ENCODE data around the gene BMP8B. TPM values are rescaled to one million over a fixed set of nuclear protein-coding genes. Genes with fewer than 3 reads are reported as not detected.

BMP8B gene
- total RNA-seq, 1 donor from 2014 or later, result 0.10 TPM

DNA sequence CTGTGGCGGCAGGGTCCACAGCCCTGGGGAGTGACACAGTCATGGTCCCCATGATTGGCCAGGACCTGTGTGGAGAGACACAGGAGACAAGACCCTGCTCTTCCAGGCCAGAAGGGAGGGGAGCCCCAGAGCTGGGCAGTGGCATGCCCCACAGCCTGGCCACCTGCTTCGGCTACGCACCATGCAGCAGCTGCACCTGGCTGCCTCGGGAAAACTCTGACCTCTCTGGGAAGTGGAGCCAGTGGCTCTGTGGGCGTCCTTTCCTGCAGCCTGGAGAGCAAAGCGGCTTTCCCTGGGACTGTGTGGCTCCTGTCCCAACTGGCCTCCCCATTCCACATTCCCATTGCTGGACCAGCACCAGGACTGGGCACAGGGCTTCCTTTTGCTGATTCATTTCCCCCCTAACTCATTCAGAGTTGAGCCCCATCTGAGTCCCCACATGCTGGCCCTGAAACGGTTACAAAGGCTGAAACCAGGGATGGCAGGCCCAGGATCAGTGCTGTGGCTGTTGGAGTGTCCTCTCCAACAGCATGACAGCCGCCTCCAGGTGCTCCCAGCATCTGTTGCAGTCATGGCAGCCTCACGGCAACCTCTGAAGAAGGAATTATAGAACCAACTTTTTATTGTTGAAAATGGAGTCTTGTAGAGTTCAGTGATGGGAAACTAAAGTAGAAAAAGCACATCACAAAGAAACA is 32.6 kb downstream of the BMP8B start:
- H3K4me1 Mint-ChIP-seq (ENCODE audit: unreplicated experiment), result no peaks in the 10 kb centered on the region
- peak overlapping the region; percentile 65 for H3K4me3 Mint-ChIP-seq (ENCODE audit: unreplicated experiment)
- TF ChIP-seq, protein P1, sequence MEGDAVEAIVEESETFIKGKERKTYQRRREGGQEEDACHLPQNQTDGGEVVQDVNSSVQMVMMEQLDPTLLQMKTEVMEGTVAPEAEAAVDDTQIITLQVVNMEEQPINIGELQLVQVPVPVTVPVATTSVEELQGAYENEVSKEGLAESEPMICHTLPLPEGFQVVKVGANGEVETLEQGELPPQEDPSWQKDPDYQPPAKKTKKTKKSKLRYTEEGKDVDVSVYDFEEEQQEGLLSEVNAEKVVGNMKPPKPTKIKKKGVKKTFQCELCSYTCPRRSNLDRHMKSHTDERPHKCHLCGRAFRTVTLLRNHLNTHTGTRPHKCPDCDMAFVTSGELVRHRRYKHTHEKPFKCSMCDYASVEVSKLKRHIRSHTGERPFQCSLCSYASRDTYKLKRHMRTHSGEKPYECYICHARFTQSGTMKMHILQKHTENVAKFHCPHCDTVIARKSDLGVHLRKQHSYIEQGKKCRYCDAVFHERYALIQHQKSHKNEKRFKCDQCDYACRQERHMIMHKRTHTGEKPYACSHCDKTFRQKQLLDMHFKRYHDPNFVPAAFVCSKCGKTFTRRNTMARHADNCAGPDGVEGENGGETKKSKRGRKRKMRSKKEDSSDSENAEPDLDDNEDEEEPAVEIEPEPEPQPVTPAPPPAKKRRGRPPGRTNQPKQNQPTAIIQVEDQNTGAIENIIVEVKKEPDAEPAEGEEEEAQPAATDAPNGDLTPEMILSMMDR (IDR thresholded peaks at IDR 0.05; ENCODE audit: unreplicated experiment), result no peak
- H3K27me3 Mint-ChIP-seq (ENCODE audit: unreplicated experiment), result no peaks in the 10 kb centered on the region
- H3K9me3 Mint-ChIP-seq (ENCODE audit: unreplicated experiment), result no peaks in the 10 kb centered on the region
- DNase-seq (ENCODE audit: low spot score), result no peak
- H3K36me3 Mint-ChIP-seq (ENCODE audit: low read depth, unreplicated experiment), result peaks cover 42% of the 10 kb centered on the region
- H3K27ac Mint-ChIP-seq (ENCODE audit: unreplicated experiment), result peak overlapping the region; percentile 37

DNA sequence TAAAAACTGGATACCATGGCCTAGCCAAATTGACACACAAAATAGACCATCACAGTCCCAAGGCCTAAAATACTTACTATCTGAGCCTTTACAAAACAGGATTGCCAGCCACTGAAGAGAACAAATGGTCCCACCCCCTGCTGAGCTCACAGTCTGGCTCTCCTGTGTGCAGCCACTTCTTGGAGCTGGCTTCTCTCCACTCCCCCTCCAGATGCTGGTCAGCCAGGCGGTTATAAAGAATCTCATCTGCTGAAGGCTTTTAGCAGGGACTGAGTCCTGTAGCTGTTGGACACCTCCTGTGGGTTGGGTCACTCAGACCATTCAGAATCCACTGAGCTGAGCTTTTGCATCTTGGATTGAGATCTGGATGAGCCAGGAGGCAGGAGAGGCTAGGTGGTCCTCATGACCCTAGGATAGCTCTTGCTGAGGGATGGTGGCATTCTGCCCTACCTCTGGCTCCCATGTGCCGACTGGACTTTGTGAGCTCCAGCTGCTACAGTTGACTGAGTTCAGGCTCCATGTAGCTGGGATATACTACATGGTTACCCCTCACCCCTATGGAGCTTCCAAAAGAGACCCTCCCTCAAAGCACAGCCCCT is 33.7 kb downstream of the BMP8B start:
- Mint-ChIP-seq H3K27me3 (ENCODE audit: unreplicated experiment) (no peaks in the 10 kb centered on the region), H3K4me1 (ENCODE audit: unreplicated experiment) (no peaks in the 10 kb centered on the region), H3K4me3 (ENCODE audit: unreplicated experiment) (no peak overlapping the region), H3K36me3 (ENCODE audit: low read depth, unreplicated experiment) (peaks cover 49% of the 10 kb centered on the region), H3K27ac (ENCODE audit: unreplicated experiment) (no peak overlapping the region), H3K9me3 (ENCODE audit: unreplicated experiment) (no peaks in the 10 kb centered on the region)
- no peak for DNase-seq (ENCODE audit: low spot score)
- TF ChIP-seq, protein P1 (IDR thresholded peaks at IDR 0.05; ENCODE audit: unreplicated experiment), result no peak

DNA sequence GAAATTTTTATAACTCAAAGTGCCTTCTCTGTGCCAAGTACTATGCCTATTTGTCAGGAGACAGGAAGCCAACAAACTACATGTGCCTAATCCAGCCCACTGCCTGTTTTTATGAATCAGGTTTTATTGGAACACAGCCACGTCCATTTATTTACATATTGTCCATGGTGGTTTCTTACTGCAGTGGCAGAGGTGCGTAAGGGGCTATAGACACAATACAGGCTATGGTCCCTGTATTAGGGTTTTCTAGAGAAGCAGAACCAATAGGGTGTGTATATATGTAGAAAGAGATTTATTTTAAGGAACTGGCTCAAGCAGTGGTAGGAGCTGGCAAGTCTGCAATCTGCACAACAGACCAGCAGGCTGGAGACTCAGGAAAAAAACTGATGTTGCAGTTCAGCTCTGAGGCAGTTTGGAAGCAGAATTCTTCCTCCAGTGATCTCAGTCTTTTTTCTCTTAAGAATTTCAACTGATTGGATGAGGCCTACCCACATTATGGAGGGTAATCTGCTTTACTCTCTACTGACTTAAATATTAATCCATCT is 34.6 kb downstream of the BMP8B start:
- Mint-ChIP-seq H3K27ac (ENCODE audit: unreplicated experiment) (no peak overlapping the region), H3K4me1 (ENCODE audit: unreplicated experiment) (no peaks in the 10 kb centered on the region), H3K4me3 (ENCODE audit: unreplicated experiment) (no peak overlapping the region), H3K36me3 (ENCODE audit: low read depth, unreplicated experiment) (peaks cover 52% of the 10 kb centered on the region), H3K27me3 (ENCODE audit: unreplicated experiment) (no peaks in the 10 kb centered on the region), H3K9me3 (ENCODE audit: unreplicated experiment) (no peaks in the 10 kb centered on the region)
- DNase-seq (ENCODE audit: low spot score), result no peak
- TF ChIP-seq, protein P1 (IDR thresholded peaks at IDR 0.05; ENCODE audit: unreplicated experiment), result no peak

DNA sequence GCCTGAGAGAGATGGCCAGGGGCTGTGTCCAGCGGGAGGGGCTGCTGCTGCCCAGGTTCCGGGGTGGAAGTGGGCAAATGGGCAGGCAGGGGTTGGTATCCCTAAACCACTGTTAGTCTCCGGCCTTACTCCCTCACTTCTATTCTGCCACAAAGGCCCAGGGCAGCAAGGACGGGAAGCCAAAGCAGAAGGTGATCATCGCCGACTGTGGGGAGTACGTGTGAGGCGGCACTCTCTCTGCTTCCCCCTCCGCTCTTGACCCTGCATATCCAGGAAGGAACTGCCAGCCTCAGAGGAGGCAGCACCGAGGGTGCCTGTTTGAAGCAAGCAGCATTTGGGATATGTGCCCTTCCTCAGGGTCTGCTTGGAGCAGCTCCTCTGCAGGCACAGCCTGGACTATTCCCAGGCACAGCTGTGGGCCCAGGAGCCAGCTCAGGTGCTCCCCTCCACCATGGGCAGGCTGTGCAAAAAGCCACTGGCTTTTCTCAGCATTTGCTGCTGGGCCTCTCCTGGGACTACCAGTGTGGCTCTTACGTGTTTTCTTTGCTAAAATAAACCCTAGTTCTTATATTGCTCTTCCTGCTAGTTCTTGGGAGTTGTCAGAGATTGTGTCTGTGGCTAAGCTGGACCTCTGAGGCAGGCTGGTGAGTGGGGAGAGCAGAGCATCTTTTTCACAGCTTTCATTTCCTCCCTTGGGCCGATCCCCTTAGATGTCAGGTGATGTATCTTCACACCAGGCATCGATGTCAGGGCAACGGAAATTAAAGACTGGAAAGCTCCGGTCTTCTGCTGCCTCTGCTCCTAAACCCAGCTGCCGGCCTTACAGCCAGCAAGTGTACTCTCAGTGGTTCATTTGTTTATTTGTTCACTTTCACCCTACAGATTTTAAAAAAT is 35.3 kb downstream of the BMP8B start:
- Mint-ChIP-seq H3K4me1 (ENCODE audit: unreplicated experiment) (no peaks in the 10 kb centered on the region), H3K27me3 (ENCODE audit: unreplicated experiment) (peaks cover 2% of the 10 kb centered on the region), H3K27ac (ENCODE audit: unreplicated experiment) (no peak overlapping the region), H3K36me3 (ENCODE audit: low read depth, unreplicated experiment) (peaks cover 53% of the 10 kb centered on the region), H3K4me3 (ENCODE audit: unreplicated experiment) (peak overlapping the region; percentile 62), H3K9me3 (ENCODE audit: unreplicated experiment) (no peaks in the 10 kb centered on the region)
- no peak for DNase-seq (ENCODE audit: low spot score)
- TF ChIP-seq, protein P1 (IDR thresholded peaks at IDR 0.05; ENCODE audit: unreplicated experiment), result no peak
